GM18505 (cell line): Measurements from ENCODE around the gene KIF27.

ENCODE experiments used
- ATAC-seq: cut with Tn5 transposase; IDR thresholded peaks from one replicate; pipeline ENCODE4 v1.9.1; 2021; ENCODE audit not compliant: unreplicated experiment
- POLR2A ChIP-seq: IDR thresholded peaks from 4 replicates; pipeline ENCODE4 v1.6.1; 2011; ENCODE audit warnings: borderline replicate concordance; ENCODE audit not compliant: insufficient read depth, insufficient read length; ENCODE audit errors: extremely low read depth

KIF27 gene

DNA sequence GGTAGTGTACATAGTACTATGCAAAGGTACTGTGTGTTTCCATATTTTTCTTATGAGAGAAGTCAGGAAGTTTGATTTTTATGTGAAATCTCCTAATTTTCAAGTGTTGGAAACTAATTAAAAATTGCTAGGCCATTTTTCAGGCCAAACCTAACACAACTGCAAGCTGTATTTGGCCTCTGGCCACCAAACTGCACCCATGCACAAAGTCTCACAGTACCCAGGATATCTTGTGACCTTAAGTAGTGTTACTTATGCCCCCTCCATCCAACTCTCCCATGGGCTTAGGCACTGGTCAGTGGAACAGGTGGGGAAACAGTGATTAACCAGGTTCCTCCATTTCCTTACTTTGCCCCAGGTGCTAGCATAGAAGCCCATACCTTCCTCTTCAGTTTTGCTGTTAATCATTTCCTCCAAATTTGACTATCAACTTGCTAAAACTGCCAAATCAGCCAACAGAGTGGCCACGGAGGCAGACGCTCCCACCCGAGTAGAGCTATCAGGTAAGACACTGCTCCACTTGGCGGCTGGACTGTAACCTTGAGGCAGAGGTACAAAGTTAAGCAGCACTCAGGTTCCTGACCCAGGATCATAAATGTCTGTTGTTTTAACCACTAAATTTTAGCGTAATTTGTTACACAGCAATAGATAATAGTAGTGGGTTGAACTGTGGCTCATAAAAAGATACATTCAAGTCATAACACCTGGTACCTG is 19.5 kb upstream of the KIF27 start:
- TF ChIP-seq POLR2A = no peak
- no peak for ATAC-seq

DNA sequence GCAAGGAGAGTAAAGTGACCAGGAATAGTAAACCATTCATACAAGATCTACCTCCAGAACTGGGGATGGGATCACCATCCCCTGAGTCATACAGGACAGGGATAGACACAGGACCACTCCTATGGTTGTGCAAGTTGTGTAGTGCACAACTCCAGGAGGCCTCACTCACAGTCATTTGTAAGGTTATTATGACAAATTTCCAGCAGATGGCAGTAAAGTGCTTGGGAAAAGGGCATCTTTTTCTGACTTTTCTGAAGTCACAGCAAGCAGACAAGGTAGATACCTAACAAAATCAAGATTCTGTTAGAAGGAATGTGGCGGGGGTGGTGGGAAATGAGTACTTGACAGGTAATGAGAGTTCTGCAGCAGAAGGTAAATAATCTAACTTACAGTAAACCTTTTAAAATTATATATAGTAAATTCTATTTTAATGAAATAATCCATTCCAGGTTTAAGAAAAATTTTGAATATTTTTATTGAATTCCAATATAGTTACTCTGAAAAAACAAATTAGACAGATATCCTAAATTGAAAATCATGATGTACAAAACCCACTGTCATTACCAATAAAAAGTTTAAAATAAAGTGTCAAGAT is 16.7 kb upstream of the KIF27 start:
- no peak for ATAC-seq
- no peak for TF ChIP-seq POLR2A

- ATAC-seq = no peak
- TF ChIP-seq POLR2A = no peak
Observed at GRCh38 chr9:83936523-83936922, 15.3 kb upstream of the KIF27 start.

- no peak for TF ChIP-seq POLR2A
- no peak for ATAC-seq
Observed at GRCh38 chr9:83935276-83935935, 14.2 kb upstream of the KIF27 start.

DNA sequence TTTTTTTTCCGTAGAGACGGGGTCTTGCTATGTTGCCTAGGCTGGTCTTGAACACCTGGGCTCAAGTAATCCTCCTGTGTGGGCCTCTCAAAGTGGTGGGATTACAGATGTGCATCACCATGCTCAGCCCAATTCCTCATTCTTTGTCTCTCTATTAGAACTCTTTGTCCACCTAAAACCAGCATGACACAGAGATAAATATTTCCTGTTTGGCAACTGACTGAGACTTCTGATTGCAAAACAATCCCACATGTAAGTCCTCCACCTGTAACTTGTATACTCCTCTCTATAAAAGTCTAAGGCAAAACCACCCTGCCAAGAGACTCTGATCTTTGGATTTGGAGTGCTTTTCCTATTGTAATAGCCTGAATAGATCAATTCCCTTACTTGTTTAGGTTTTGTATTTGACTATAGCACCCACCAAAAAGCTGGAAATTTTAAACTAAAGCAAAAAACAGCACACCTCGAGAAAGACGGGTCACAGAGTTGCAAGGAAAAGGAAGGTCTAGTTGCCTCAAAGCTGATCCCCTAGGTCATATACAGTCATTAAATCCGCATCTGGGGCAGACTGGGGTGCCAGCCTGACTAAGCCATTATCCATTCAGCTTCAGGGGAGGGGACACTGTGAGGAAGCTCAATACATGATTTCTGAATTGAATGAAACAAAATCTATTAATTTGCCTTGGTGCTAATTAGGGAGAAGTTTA is 13.5 kb upstream of the KIF27 start:
- TF ChIP-seq POLR2A = no peak
- ATAC-seq = no peak

DNA sequence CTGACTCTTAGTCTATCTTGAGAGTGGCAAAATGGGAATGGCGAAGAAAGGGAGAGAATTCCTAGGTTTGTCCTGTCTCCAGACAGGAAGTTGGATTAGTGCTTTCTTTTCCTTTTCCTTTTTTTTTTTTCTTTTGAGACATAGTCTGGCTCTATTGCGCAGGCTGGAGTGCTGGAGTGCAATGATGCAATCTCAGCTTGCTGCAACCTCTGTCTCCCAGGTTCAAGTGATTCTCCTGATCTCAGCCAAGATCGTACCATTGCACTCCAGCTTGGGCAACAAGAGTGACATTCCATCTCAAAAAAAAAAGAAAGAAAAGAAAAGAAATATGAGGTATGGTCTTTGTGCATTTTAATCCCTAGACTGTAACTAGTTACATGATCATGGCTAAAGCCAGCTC is 12.6 kb upstream of the KIF27 start:
- ATAC-seq = no peak
- TF ChIP-seq POLR2A = no peak

DNA sequence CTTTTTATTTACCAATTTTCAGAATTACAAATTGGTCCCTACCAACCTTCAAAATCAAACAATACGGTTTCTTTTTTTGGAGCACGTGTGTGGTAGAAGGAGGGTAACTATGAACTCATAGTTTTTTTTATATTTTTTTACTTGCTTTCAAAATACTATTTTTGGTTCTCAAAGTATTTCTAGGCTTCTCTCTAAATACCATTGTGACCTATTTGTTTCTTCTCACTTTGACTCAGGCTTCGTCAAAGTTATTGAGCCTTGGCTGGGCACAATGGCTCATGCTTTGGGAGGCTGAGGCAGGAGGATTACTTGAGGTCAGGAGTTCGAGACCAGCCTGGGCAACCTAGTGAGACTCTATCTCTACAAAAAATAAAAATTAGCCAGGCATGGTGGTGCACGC is 11.6 kb upstream of the KIF27 start:
- TF ChIP-seq POLR2A = no peak
- no peak for ATAC-seq

DNA sequence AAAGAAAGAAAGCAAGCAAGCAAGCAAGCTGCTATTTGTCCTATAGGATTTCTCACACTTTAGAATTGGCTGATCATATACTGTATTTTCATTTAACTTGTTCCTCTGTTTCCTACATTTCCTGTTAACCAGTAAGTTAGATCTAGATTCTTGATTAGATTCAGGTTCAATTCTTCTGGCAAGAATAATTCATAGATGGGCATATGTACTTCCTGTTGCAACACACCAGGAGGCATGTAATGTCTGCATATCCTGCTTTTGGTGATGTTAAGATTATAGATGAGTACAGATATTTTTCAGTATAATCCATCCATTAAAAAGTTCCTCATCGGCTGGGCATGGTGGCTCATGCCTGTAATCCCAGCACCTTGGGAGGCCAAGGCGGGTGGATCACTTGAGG is 10.8 kb upstream of the KIF27 start:
- TF ChIP-seq POLR2A = no peak
- no peak for ATAC-seq

- no peak for ATAC-seq
- TF ChIP-seq POLR2A = no peak
Observed at GRCh38 chr9:83930881-83931280, 9.6 kb upstream of the KIF27 start.

- ATAC-seq = no peak
- no peak for TF ChIP-seq POLR2A
Observed at GRCh38 chr9:83927591-83927990, 6.4 kb upstream of the KIF27 start.

GRCh38 chr9:83920469-83920926 is 734 bp downstream of the KIF27 start:
- peak; percentile 29 for ATAC-seq
- no peak for TF ChIP-seq POLR2A

GRCh38 chr9:83919111-83919510 is 2.1 kb downstream of the KIF27 start:
- TF ChIP-seq POLR2A = no peak

DNA sequence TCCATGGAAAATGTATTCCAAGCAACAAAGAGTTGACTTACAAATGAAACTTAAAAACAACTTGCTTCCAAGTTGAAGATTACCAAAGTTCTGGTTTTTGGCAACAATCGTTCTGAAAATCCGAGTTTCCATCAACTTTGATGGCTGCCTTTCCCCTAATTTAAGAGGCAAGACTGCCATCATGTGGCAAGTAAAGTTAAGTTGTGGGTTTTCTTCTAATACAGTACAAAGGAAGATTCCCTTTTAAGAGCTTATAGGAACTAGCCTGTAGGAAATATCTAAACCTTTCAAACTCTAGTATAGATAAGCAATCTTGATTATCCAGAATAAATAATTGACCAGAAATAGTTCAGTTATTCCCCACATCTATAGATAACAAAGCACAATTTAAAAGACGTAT is 9.0 kb downstream of the KIF27 start:
- peak; percentile 62 for ATAC-seq

More at GRCh38 chr9:83919111-83919510, 2.1 kb downstream of the KIF27 start:
- ATAC-seq = no peak
